HUES64 (cell line): ENCODE measurements around the gene RGL4.
"Not testable (repeated sequence)": the region's sequence is repeated elsewhere in the genome, so short reads cannot be mapped to it uniquely, and the experiment has no call there.

Source experiments
- H3K27ac ChIP-seq: 2 replicates; pipeline ENCODE4 v1.7.0; 2013; ENCODE audit warnings: low read depth, low read length, inconsistent platforms
- H3K27me3 ChIP-seq: 2 replicates; pipeline ENCODE4 v1.6.1; 2013; ENCODE audit warnings: mild to moderate bottlenecking, low read length; ENCODE audit not compliant: insufficient read depth
- H3K36me3 ChIP-seq: 2 replicates; pipeline ENCODE4 v1.6.1; 2013; ENCODE audit warnings: mild to moderate bottlenecking, low read length; ENCODE audit not compliant: insufficient read depth
- H3K4me1 ChIP-seq: 2 replicates; pipeline ENCODE4 v1.6.1; 2013; ENCODE audit warnings: mild to moderate bottlenecking, low read length, moderate library complexity; ENCODE audit not compliant: insufficient read depth
- H3K4me3 ChIP-seq: 2 replicates; pipeline ENCODE4 v1.5.1; 2013; ENCODE audit warnings: mild to moderate bottlenecking, low read length, moderate library complexity
- H3K9ac ChIP-seq: 2 replicates; pipeline ENCODE4 v1.6.1; 2013; ENCODE audit warnings: mild to moderate bottlenecking, low read depth, low read length
- H3K9me3 ChIP-seq: 2 replicates; pipeline ENCODE4 v1.6.1; 2013; ENCODE audit warnings: low read depth, low read length; ENCODE audit not compliant: insufficient read depth
- WGBS: fragments of 150-250, 120-280 bp; methylation state at CpG from one replicate; pipeline ENCODE4 v1.1.7; 2013; ENCODE audit warnings: missing lambda C conversion rate; 5-methylcytosine and 5-hydroxymethylcytosine counted together

The RGL4 gene

GRCh38 chr22:23718371-23719165, 27.8 kb downstream of the RGL4 start:
- H3K27me3 ChIP-seq = no peaks in the 10 kb centered on the region
- H3K4me1 ChIP-seq = no peaks in the 10 kb centered on the region
- no peak overlapping the region for H3K4me3 ChIP-seq
- H3K27ac ChIP-seq = no peak overlapping the region
- 96% methylated on average over 17 of the region's 17 CpGs for WGBS
- peaks cover 13% of the 10 kb centered on the region for H3K36me3 ChIP-seq
- H3K9ac ChIP-seq = no peak overlapping the region
- H3K9me3 ChIP-seq = no peaks in the 10 kb centered on the region

GRCh38 chr22:23720855-23721254, 30.0 kb downstream of the RGL4 start:
- no peak overlapping the region for H3K9ac ChIP-seq
- no peak overlapping the region for H3K27ac ChIP-seq
- H3K4me1 ChIP-seq = no peaks in the 10 kb centered on the region
- no peak overlapping the region for H3K4me3 ChIP-seq
- no peaks in the 10 kb centered on the region for H3K27me3 ChIP-seq
- no peaks in the 10 kb centered on the region for H3K9me3 ChIP-seq
- 91% methylated on average over 6 of the region's 6 CpGs for WGBS
- H3K36me3 ChIP-seq = no peaks in the 10 kb centered on the region

- no peak overlapping the region for H3K9ac ChIP-seq
- 87% methylated on average over 3 of the region's 4 CpGs for WGBS
These were observed 31.3 kb downstream of the RGL4 start for GRCh38 chr22:23722160-23722559.

GRCh38 chr22:23722724-23723123, 31.9 kb downstream of the RGL4 start:
- Histone ChIP-seq H3K27me3 (no peaks in the 10 kb centered on the region), H3K4me3 (no peak overlapping the region), H3K9me3 (no peaks in the 10 kb centered on the region), H3K27ac (no peak overlapping the region), H3K9ac (no peak overlapping the region), H3K4me1 (no peaks in the 10 kb centered on the region), H3K36me3 (no peaks in the 10 kb centered on the region)
- 92% methylated on average over 2 of the region's 2 CpGs for WGBS

More at GRCh38 chr22:23722160-23722559, 31.3 kb downstream of the RGL4 start:
- Histone ChIP-seq H3K27ac (no peak overlapping the region), H3K4me3 (no peak overlapping the region), H3K27me3 (no peaks in the 10 kb centered on the region), H3K4me1 (no peaks in the 10 kb centered on the region), H3K9me3 (no peaks in the 10 kb centered on the region), H3K36me3 (no peaks in the 10 kb centered on the region)

GRCh38 chr22:23728108-23728507, 37.3 kb downstream of the RGL4 start:
- not testable (repeated sequence) for H3K4me1 ChIP-seq, H3K9ac ChIP-seq, H3K27ac ChIP-seq, H3K4me3 ChIP-seq, H3K27me3 ChIP-seq, H3K36me3 ChIP-seq, H3K9me3 ChIP-seq
- WGBS = 93% methylated on average over 4 of the region's 4 CpGs

GRCh38 chr22:23737696-23738095, 46.9 kb downstream of the RGL4 start:
- no peak overlapping the region for H3K27ac ChIP-seq
- H3K36me3 ChIP-seq = 0 out of 2 replicates have a peak, but pooled peaks cover under 1% of the 10 kb centered on the region
- no peak overlapping the region for H3K9ac ChIP-seq
- H3K9me3 ChIP-seq = no peaks in the 10 kb centered on the region
- no peaks in the 10 kb centered on the region for H3K27me3 ChIP-seq
- no peaks in the 10 kb centered on the region for H3K4me1 ChIP-seq
- no peak overlapping the region for H3K4me3 ChIP-seq

GRCh38 chr22:23742505-23743264, 51.9 kb downstream of the RGL4 start:
- Histone ChIP-seq H3K27ac (no peak overlapping the region), H3K9me3 (no peaks in the 10 kb centered on the region), H3K27me3 (no peaks in the 10 kb centered on the region), H3K4me1 (no peaks in the 10 kb centered on the region), H3K9ac (no peak overlapping the region), H3K4me3 (no peak overlapping the region), H3K36me3 (peaks cover 27% of the 10 kb centered on the region)
- WGBS = 91% methylated on average over 7 of the region's 7 CpGs

- 67% methylated on average over 2 of the region's 2 CpGs for WGBS
- H3K4me3 ChIP-seq = no peak overlapping the region
- H3K4me1 ChIP-seq = no peaks in the 10 kb centered on the region
- H3K36me3 ChIP-seq = peaks cover 27% of the 10 kb centered on the region
- H3K27me3 ChIP-seq = no peaks in the 10 kb centered on the region
- H3K9ac ChIP-seq = no peak overlapping the region
- H3K9me3 ChIP-seq = no peaks in the 10 kb centered on the region
- H3K27ac ChIP-seq = no peak overlapping the region
These were observed 52.5 kb downstream of the RGL4 start for GRCh38 chr22:23743303-23743705.

- Histone ChIP-seq H3K27me3 (no peaks in the 10 kb centered on the region), H3K9ac (no peak overlapping the region), H3K27ac (no peak overlapping the region), H3K4me1 (no peaks in the 10 kb centered on the region), H3K4me3 (no peak overlapping the region), H3K36me3 (peaks cover 27% of the 10 kb centered on the region), H3K9me3 (no peaks in the 10 kb centered on the region)
- 96% methylated on average over 13 of the region's 13 CpGs for WGBS
These were observed 53.2 kb downstream of the RGL4 start for GRCh38 chr22:23744001-23744400.

GRCh38 chr22:23744485-23744884, 53.7 kb downstream of the RGL4 start:
- H3K4me1 ChIP-seq = no peaks in the 10 kb centered on the region
- H3K27ac ChIP-seq = no peak overlapping the region
- no peaks in the 10 kb centered on the region for H3K27me3 ChIP-seq
- no peak overlapping the region for H3K9ac ChIP-seq
- no peaks in the 10 kb centered on the region for H3K9me3 ChIP-seq
- no peak overlapping the region for H3K4me3 ChIP-seq
- H3K36me3 ChIP-seq = peaks cover 27% of the 10 kb centered on the region
- WGBS = 96% methylated on average over 14 of the region's 14 CpGs

- Histone ChIP-seq H3K4me3 (no peak overlapping the region), H3K27me3 (no peaks in the 10 kb centered on the region), H3K36me3 (peaks cover 27% of the 10 kb centered on the region), H3K27ac (no peak overlapping the region), H3K9me3 (no peaks in the 10 kb centered on the region), H3K9ac (no peak overlapping the region), H3K4me1 (no peaks in the 10 kb centered on the region; the same call in 1 of the 2 replicates)
- 92% methylated on average over 6 of the region's 6 CpGs for WGBS
These were observed 55.0 kb downstream of the RGL4 start for GRCh38 chr22:23745791-23746190.
